Activated CD4-positive, alpha-beta memory T cell treated with anti-CD3 and anti-CD28 coated beads for 36 hours (primary cell): ENCODE data around the gene DISP3. TPM values are rescaled to one million over a fixed set of nuclear protein-coding genes. Genes with fewer than 3 reads are reported as not detected.

ENCODE experiments used
- CTCF ChIA-PET: fragments of 350-600 bp; sonication (Branson Sonifier 250); formaldehyde crosslinking; loops from one replicate; lab custom pipeline; 2021; ENCODE audit warnings: antibody characterized with exemption, inconsistent platforms; lab: Charles Lee
- POLR2A ChIA-PET: fragments of 350-600 bp; sonication (Branson Sonifier 250); formaldehyde crosslinking; loops from one replicate; lab custom pipeline; 2021; ENCODE audit warnings: antibody characterized with exemption; lab: Charles Lee
- DNase-seq: peaks from one replicate; pipeline ENCODE4 v3.0.0-alpha.2; 2020
- H3K27ac Mint-ChIP-seq: one replicate; pipeline ENCODE4 v1.8.0; 2021; ENCODE audit warnings: mixed read lengths
- H3K27me3 Mint-ChIP-seq: one replicate; pipeline ENCODE4 v1.8.0; 2021; ENCODE audit warnings: mixed read lengths
- H3K36me3 Mint-ChIP-seq: one replicate; pipeline ENCODE4 v1.8.0; 2021; ENCODE audit warnings: mixed read lengths
- H3K4me1 Mint-ChIP-seq: one replicate; pipeline ENCODE4 v1.8.0; 2021; ENCODE audit warnings: low read depth, mixed read lengths
- H3K4me3 Mint-ChIP-seq: one replicate; pipeline ENCODE4 v1.8.0; 2021; ENCODE audit warnings: mild to moderate bottlenecking, mixed read lengths
- H3K9me3 Mint-ChIP-seq: one replicate; pipeline ENCODE4 v1.8.0; 2021; ENCODE audit warnings: mixed read lengths
- intact Hi-C: fragments of 100-400 bp; cut with micrococcal nuclease; formaldehyde crosslinking; loops from one replicate; pipeline ENCODE4 v1.15.1; 2023
- total RNA-seq, 2 experiments: library from RNA; stranded (reverse); gene quantifications; one replicate each; pipeline ENCODE4 v1.2.3, GENCODE V29; 2021

DISP3 gene
- total RNA-seq, 2 experiments from 2014 or later, result 0.07 to 0.21 TPM

DNA sequence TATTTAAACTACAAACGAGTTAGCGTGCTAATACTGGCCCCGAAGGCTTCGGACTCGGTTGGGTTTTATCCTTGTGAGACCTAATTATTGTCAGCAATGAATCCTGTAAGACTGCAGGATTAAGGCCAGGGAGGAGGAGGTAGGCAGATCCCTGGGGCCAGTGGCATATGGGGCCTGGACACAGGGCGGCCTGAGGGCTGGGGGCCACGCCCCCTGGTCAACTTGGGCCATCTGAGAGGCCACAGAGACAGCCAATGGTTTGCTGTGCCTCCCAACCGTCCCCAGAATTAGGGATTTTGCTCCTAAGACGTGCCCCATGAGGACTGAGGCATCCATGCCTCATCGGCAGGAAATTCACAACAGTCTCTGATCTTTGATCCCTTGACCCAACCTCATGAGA lies 31.1 kb upstream of the DISP3 start:
- no peaks in the 10 kb centered on the region for H3K36me3 Mint-ChIP-seq
- no peaks in the 10 kb centered on the region for H3K4me1 Mint-ChIP-seq
- no peak overlapping the region for H3K4me3 Mint-ChIP-seq
- ChIA-PET POLR2A (no interaction called here), CTCF (no interaction called here)
- intact Hi-C loops, result no loop called here
- no peaks in the 10 kb centered on the region for H3K9me3 Mint-ChIP-seq
- no peak for DNase-seq
- no peaks in the 10 kb centered on the region for H3K27me3 Mint-ChIP-seq
- H3K27ac Mint-ChIP-seq, result no peak overlapping the region

GRCh38 chr1:11448373-11449099 lies 30.4 kb upstream of the DISP3 start:
- no peak overlapping the region for H3K4me3 Mint-ChIP-seq
- H3K27ac Mint-ChIP-seq, result no peak overlapping the region
- H3K36me3 Mint-ChIP-seq, result no peaks in the 10 kb centered on the region
- ChIA-PET POLR2A (no interaction called here), CTCF (no interaction called here)
- no peaks in the 10 kb centered on the region for H3K4me1 Mint-ChIP-seq
- intact Hi-C loops, result no loop called here
- no peaks in the 10 kb centered on the region for H3K9me3 Mint-ChIP-seq
- no peaks in the 10 kb centered on the region for H3K27me3 Mint-ChIP-seq
- no peak for DNase-seq

GRCh38 chr1:11449100-11449403 lies 29.9 kb upstream of the DISP3 start:
- Mint-ChIP-seq H3K27ac (no peak overlapping the region), H3K36me3 (no peaks in the 10 kb centered on the region), H3K4me1 (no peaks in the 10 kb centered on the region), H3K27me3 (no peaks in the 10 kb centered on the region), H3K9me3 (no peaks in the 10 kb centered on the region), H3K4me3 (no peak overlapping the region)
- POLR2A ChIA-PET, result no interaction called here
- DNase-seq, result no peak
- intact Hi-C loops, result no loop called here
- CTCF ChIA-PET, result no interaction called here

- Mint-ChIP-seq H3K27me3 (no peaks in the 10 kb centered on the region), H3K36me3 (no peaks in the 10 kb centered on the region), H3K27ac (no peak overlapping the region), H3K9me3 (no peaks in the 10 kb centered on the region), H3K4me3 (no peak overlapping the region), H3K4me1 (no peaks in the 10 kb centered on the region)
- intact Hi-C loops, result no loop called here
- ChIA-PET POLR2A (no interaction called here), CTCF (no interaction called here)
- DNase-seq, result no peak
Measured at GRCh38 chr1:11450310-11450709, 28.6 kb upstream of the DISP3 start.

- H3K4me1 Mint-ChIP-seq, result peaks cover 11% of the 10 kb centered on the region
- H3K9me3 Mint-ChIP-seq, result no peaks in the 10 kb centered on the region
- H3K27ac Mint-ChIP-seq, result no peak overlapping the region
- ChIA-PET POLR2A (no interaction called here), CTCF (no interaction called here)
- no peaks in the 10 kb centered on the region for H3K36me3 Mint-ChIP-seq
- DNase-seq, result no peak
- H3K27me3 Mint-ChIP-seq, result no peaks in the 10 kb centered on the region
- H3K4me3 Mint-ChIP-seq, result no peak overlapping the region
- intact Hi-C loops, result no loop called here
Measured at GRCh38 chr1:11453742-11454491, 25.0 kb upstream of the DISP3 start.

DNA sequence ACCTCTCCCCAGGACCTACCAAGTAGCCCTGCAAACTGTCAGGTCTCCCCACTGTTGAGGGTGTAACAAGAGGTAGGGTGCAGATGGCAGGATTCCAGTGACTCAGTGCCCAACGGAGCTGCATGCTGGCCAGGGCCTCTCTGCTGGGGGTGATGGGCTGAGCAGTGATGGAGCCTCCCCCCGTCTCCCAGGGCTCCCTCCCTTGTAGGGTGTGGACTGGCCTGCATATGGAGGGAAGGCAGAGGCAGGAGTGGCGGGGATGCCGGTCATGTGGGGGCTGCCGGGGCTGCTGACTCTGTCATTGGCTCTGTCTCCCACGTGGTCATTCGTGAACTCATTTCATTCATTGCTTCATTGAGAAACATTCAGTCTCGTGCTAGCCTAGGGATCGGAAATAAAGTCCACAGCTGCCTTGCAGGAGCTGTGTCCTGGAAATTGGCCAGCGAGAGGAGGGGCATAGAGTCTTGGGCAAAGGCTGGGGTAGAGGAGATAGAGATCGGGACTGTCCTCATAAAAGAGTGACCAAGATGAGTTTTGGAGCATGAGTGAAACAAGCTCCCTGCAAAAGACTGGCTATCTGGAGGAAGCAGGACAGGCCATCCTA lies 22.9 kb upstream of the DISP3 start:
- ChIA-PET CTCF (no interaction called here), POLR2A (no interaction called here)
- Mint-ChIP-seq H3K9me3 (no peaks in the 10 kb centered on the region), H3K27me3 (peaks cover 2% of the 10 kb centered on the region), H3K27ac (no peak overlapping the region), H3K4me1 (peaks cover 11% of the 10 kb centered on the region), H3K4me3 (no peak overlapping the region), H3K36me3 (no peaks in the 10 kb centered on the region)
- intact Hi-C loops, result no loop called here
- DNase-seq, result no peak

DNA sequence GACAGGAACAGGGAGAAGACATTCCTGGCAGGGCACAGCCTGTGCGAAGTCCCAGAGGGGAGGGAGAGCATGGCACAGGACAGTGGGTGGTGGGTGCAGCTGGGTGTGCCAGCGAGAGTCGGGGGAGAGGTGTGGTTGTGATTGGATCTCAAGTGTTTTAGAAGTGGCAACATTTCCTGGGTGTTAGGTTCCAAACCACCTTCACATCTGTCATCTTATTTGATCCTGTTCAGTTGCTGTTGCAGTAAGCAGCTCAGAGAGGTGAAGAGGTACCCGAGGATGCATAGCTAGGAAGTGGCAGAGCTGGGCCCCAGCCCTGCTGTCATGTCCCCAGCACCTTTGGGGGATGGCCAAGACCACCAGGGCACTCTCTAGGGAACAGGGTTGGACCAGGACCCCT lies 22.0 kb upstream of the DISP3 start:
- H3K27me3 Mint-ChIP-seq, result peaks cover 2% of the 10 kb centered on the region
- CTCF ChIA-PET, result no interaction called here
- no peak for DNase-seq
- H3K4me1 Mint-ChIP-seq, result peaks cover 11% of the 10 kb centered on the region
- no peak overlapping the region for H3K4me3 Mint-ChIP-seq
- POLR2A ChIA-PET, result no interaction called here
- H3K36me3 Mint-ChIP-seq, result no peaks in the 10 kb centered on the region
- intact Hi-C loops, result no loop called here
- H3K27ac Mint-ChIP-seq, result no peak overlapping the region
- no peaks in the 10 kb centered on the region for H3K9me3 Mint-ChIP-seq

GRCh38 chr1:11458811-11459275 lies 20.1 kb upstream of the DISP3 start:
- DNase-seq, result no peak
- Mint-ChIP-seq H3K27me3 (peaks cover 2% of the 10 kb centered on the region), H3K36me3 (no peaks in the 10 kb centered on the region), H3K4me1 (peaks cover 11% of the 10 kb centered on the region), H3K9me3 (no peaks in the 10 kb centered on the region), H3K27ac (no peak overlapping the region), H3K4me3 (no peak overlapping the region)
- ChIA-PET POLR2A (no interaction called here), CTCF (no interaction called here)
- intact Hi-C loops, result no loop called here

DNA sequence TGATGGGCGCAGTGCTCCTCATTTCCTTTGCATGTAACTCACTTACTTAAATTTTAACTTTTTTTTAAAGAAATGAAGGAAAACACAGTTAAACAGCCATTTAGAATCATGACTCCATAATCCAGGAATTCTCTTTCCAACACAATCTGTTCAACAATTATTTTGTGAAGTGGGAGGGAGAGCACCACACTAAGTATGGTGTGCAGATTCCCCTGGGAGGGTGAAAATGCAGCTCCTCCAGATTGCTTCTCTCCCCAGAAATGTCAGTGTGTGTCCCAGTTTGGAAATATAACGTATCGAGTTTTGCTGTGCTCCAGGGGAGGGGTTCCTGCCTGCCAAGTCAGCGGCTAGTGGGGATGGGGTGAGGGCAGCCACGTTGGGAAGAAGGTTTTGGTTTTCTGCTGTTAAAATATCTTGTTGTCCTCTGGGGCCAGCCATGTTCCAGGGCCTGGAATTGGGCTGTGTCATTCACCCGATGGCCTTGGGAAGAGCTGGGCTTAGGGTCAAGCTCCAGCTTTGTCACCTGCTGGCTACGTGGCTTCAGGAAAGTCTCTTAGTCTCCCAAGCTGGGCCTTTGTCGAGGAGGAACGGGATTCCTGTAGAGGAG lies 17.3 kb upstream of the DISP3 start:
- DNase-seq, result no peak
- Mint-ChIP-seq H3K36me3 (no peaks in the 10 kb centered on the region), H3K27me3 (peaks cover 2% of the 10 kb centered on the region), H3K27ac (no peak overlapping the region), H3K4me3 (no peak overlapping the region), H3K4me1 (peaks cover 9% of the 10 kb centered on the region), H3K9me3 (no peaks in the 10 kb centered on the region)
- intact Hi-C loops, result no loop called here
- POLR2A ChIA-PET, result no interaction called here
- CTCF ChIA-PET, result no interaction called here

- ChIA-PET CTCF (no interaction called here), POLR2A (no interaction called here)
- intact Hi-C loops, result no loop called here
- H3K9me3 Mint-ChIP-seq, result no peaks in the 10 kb centered on the region
- no peak overlapping the region for H3K4me3 Mint-ChIP-seq
- DNase-seq, result no peak
- no peaks in the 10 kb centered on the region for H3K36me3 Mint-ChIP-seq
- H3K27ac Mint-ChIP-seq, result no peak overlapping the region
- H3K27me3 Mint-ChIP-seq, result peaks cover 2% of the 10 kb centered on the region
- peaks cover 3% of the 10 kb centered on the region for H3K4me1 Mint-ChIP-seq
Measured at GRCh38 chr1:11462224-11462923, 16.6 kb upstream of the DISP3 start.

- DNase-seq, result no peak
- Mint-ChIP-seq H3K27ac (no peak overlapping the region), H3K27me3 (peaks cover 2% of the 10 kb centered on the region), H3K36me3 (no peaks in the 10 kb centered on the region), H3K9me3 (no peaks in the 10 kb centered on the region), H3K4me3 (no peak overlapping the region), H3K4me1 (no peaks in the 10 kb centered on the region)
- ChIA-PET POLR2A (no interaction called here), CTCF (no interaction called here)
- intact Hi-C loops, result no loop called here
Measured at GRCh38 chr1:11463177-11463576, 15.8 kb upstream of the DISP3 start.

- no peak for DNase-seq
- Mint-ChIP-seq H3K27me3 (peaks cover 7% of the 10 kb centered on the region), H3K36me3 (no peaks in the 10 kb centered on the region), H3K4me1 (no peaks in the 10 kb centered on the region), H3K27ac (no peak overlapping the region), H3K4me3 (no peak overlapping the region), H3K9me3 (no peaks in the 10 kb centered on the region)
- ChIA-PET POLR2A (interaction anchor here (1.4 kb wide), 1 partner anchor 443 kb away, joined by 3 read pairs; no protein-coding TSS in a partner anchor), CTCF (no interaction called here)
- intact Hi-C loops, result no loop called here
Measured at GRCh38 chr1:11465307-11465706, 13.6 kb upstream of the DISP3 start.
